SK-N-SH (cell line): ENCODE data around the gene EIF1. TPM values are rescaled to one million over a fixed set of nuclear protein-coding genes. Genes with fewer than 3 reads are reported as not detected.

Experiments used
- CTCF ChIA-PET: fragments of 300-600, 350-600 bp; formaldehyde crosslinking; extraction: SDS; loops from one replicate; lab custom pipeline; 2021; lab: Yijun Ruan, JAX
- POLR2A ChIA-PET: fragments of 350-600 bp; sonication (Branson Sonifier 250); formaldehyde crosslinking; extraction: SDS; loops from one replicate; lab custom pipeline; 2020; ENCODE audit warnings: antibody characterized with exemption, inconsistent platforms; lab: Yijun Ruan, JAX
- DNase-seq: peaks from one replicate; pipeline ENCODE4 v3.0.0; 2012
- H2AFZ ChIP-seq: fragments of 200-600 bp; sonication (generic); 2 replicates; pipeline ENCODE4 v1.8.1; 2016; ENCODE audit warnings: antibody characterized with exemption, mild to moderate bottlenecking, low read depth
- H3F3A ChIP-seq: fragments of 200-600 bp; sonication (generic); replicated peaks from 2 replicates; pipeline ENCODE3; 2016; ENCODE audit warnings: antibody characterized with exemption, mild to moderate bottlenecking; ENCODE audit not compliant: insufficient read depth
- H3K27ac ChIP-seq, 2 experiments: fragments of 200-500 bp in 1 of 2; fragments of 200-600 bp in 1 of 2; sonication (Bioruptor generic) in 1 of 2; sonication (generic), shearing (Covaris generic) in 1 of 2; 2 replicates each; pipeline versions ENCODE4 v1.5.1 to v1.6.1; 2014 to 2016; ENCODE audit warnings: low read depth in 2 of 2, inconsistent platforms in 1 of 2, low read length in 1 of 2, mild to moderate bottlenecking in 1 of 2, mixed read lengths in 1 of 2
- H3K27me3 ChIP-seq: fragments of 200-600 bp; sonication (generic), shearing (Covaris generic); 2 replicates; pipeline ENCODE4 v1.6.1; 2016; ENCODE audit warnings: mixed run types; ENCODE audit not compliant: insufficient read depth
- H3K36me3 ChIP-seq, 2 experiments: fragments of 200-500 bp in 1 of 2; fragments of 200-600 bp in 1 of 2; sonication (Bioruptor generic) in 1 of 2; sonication (generic) in 1 of 2; replicated peaks in 1 of 2; 2 replicates each; pipeline versions ENCODE3 to v1.5.1; 2014 to 2016; ENCODE audit warnings: low read length in 1 of 2, mild to moderate bottlenecking in 1 of 2; ENCODE audit not compliant: insufficient read depth in 2 of 2, control insufficient read depth in 1 of 2
- H3K4me1 ChIP-seq, 2 experiments: fragments of 200-500 bp in 1 of 2; fragments of 200-600 bp in 1 of 2; sonication (Bioruptor generic) in 1 of 2; sonication (generic), shearing (Covaris generic) in 1 of 2; 2 replicates each; pipeline versions ENCODE4 v1.5.1 to v1.6.1; 2014 to 2016; ENCODE audit warnings: low read depth in 1 of 2, low read length in 1 of 2, mixed run types in 1 of 2; ENCODE audit not compliant: insufficient read depth in 2 of 2, control insufficient read depth in 1 of 2
- H3K4me2 ChIP-seq: fragments of 200-600 bp; sonication (generic), shearing (Covaris generic); 2 replicates; pipeline ENCODE4 v1.6.1; 2017; ENCODE audit warnings: mixed run types
- H3K4me3 ChIP-seq, 2 experiments: fragments of 200-500 bp in 1 of 2; fragments of 200-600 bp in 1 of 2; sonication (Bioruptor generic) in 1 of 2; sonication (generic), shearing (Covaris generic) in 1 of 2; 2 replicates each; pipeline versions ENCODE4 v1.5.1 to v1.8.1; 2014 to 2016; ENCODE audit warnings: low read depth in 2 of 2, inconsistent platforms in 1 of 2, low read length in 1 of 2, mild to moderate bottlenecking in 1 of 2, mixed read lengths in 1 of 2, moderate library complexity in 1 of 2
- H3K79me2 ChIP-seq: fragments of 200-600 bp; sonication (generic); 2 replicates; pipeline ENCODE4 v1.8.1; 2017; ENCODE audit warnings: mild to moderate bottlenecking; ENCODE audit not compliant: insufficient read depth
- H3K9ac ChIP-seq: fragments of 200-600 bp; sonication (generic); 2 replicates; pipeline ENCODE4 v1.6.1; 2017; ENCODE audit warnings: mixed run types
- H3K9me2 ChIP-seq: fragments of 200-600 bp; sonication (generic); 2 replicates; pipeline ENCODE4 v1.6.1; 2017; ENCODE audit warnings: mixed run types
- H3K9me3 ChIP-seq: fragments of 200-600 bp; sonication (generic); 2 replicates; pipeline ENCODE4 v1.6.1; 2017; ENCODE audit warnings: mixed run types, mild to moderate bottlenecking, moderate library complexity
- H4K20me1 ChIP-seq: fragments of 200-600 bp; sonication (generic); 2 replicates; pipeline ENCODE4 v1.6.1; 2017; ENCODE audit warnings: mild to moderate bottlenecking, mixed run types; ENCODE audit not compliant: insufficient read depth
- CTCF ChIP-seq: fragments of 200-600 bp; sonication (generic); IDR thresholded peaks from 2 replicates; pipeline ENCODE4 v1.6.1; 2017; ENCODE audit warnings: antibody characterized with exemption, mild to moderate bottlenecking, moderate library complexity
- ELF1 ChIP-seq: IDR thresholded peaks from 2 replicates; pipeline ENCODE4 v1.4.0; 2012
- EP300 ChIP-seq, 2 experiments: IDR thresholded peaks; 2 replicates each; pipeline versions ENCODE4 v1.4.0 to v1.6.1; 2012; ENCODE audit warnings: borderline replicate concordance in 1 of 2, low read depth in 1 of 2, low read length in 1 of 2
- EZH2phosphoT487 ChIP-seq: fragments of 200-600 bp; sonication (generic); IDR thresholded peaks from 2 replicates; pipeline ENCODE4 v1.6.1; 2017; ENCODE audit warnings: low read depth, mixed run types, mild to moderate bottlenecking, antibody characterized with exemption, moderate library complexity, borderline replicate concordance
- FOSL2 ChIP-seq: IDR thresholded peaks from 2 replicates; pipeline ENCODE4 v1.4.0; 2012; ENCODE audit warnings: low read depth, mild to moderate bottlenecking, moderate library complexity, borderline replicate concordance
- GABPA ChIP-seq: IDR thresholded peaks from 2 replicates; pipeline ENCODE4 v1.4.0; 2012; ENCODE audit warnings: low read depth, mild to moderate bottlenecking
- JUND ChIP-seq: IDR thresholded peaks from 2 replicates; pipeline ENCODE4 v1.4.0; 2012
- MEF2A ChIP-seq: IDR thresholded peaks from 2 replicates; pipeline ENCODE4 v1.4.0; 2012; ENCODE audit warnings: low read depth, borderline replicate concordance
- NFIC ChIP-seq: IDR thresholded peaks from 2 replicates; pipeline ENCODE4 v1.4.0; 2012; ENCODE audit warnings: borderline replicate concordance
- PBX3 ChIP-seq: IDR thresholded peaks from 2 replicates; pipeline ENCODE4; 2012
- POLR2AphosphoS5 ChIP-seq: IDR thresholded peaks from 2 replicates; pipeline ENCODE4 v1.6.1; 2012; ENCODE audit warnings: low read depth, low read length
- REST ChIP-seq: IDR thresholded peaks from 2 replicates; pipeline ENCODE4 v1.6.1; 2012; ENCODE audit warnings: mild to moderate bottlenecking, low read depth, low read length, moderate library complexity
- RFX5 ChIP-seq: IDR thresholded peaks from 2 replicates; pipeline ENCODE4 v1.6.1; 2012; ENCODE audit warnings: mild to moderate bottlenecking, improper control_type of control experiment, low read length
- SIN3A ChIP-seq: IDR thresholded peaks from 2 replicates; pipeline ENCODE4 v1.6.1; 2012; ENCODE audit warnings: low read depth, mild to moderate bottlenecking, low read length, moderate library complexity, borderline replicate concordance
- TAF1 ChIP-seq: IDR thresholded peaks from 2 replicates; pipeline ENCODE4 v1.6.1; 2012; ENCODE audit warnings: low read depth, mild to moderate bottlenecking, low read length, moderate library complexity, borderline replicate concordance
- TCF12 ChIP-seq: IDR thresholded peaks from 2 replicates; pipeline ENCODE4 v1.4.0; 2012
- ZBTB33 ChIP-seq: IDR thresholded peaks from 2 replicates; pipeline ENCODE4 v1.4.0; 2012; ENCODE audit warnings: low read depth, borderline replicate concordance
- WGBS: methylation state at CpG from one replicate; pipeline ENCODE4 v1.1.6; 2017; ENCODE audit warnings: low lambda C conversion rate; 5-methylcytosine and 5-hydroxymethylcytosine counted together
- polyA plus RNA-seq, 3 experiments: library from polyadenylated mRNA; depleted of rRNA; stranded (reverse); fragments of >200 nt; gene quantifications; 2 replicates each; pipeline ENCODE4 v1.2.3, GENCODE V29; 2012

Gene EIF1
- polyA plus RNA-seq, 1 of the 3 experiments (the other 2 are of a cell fraction): 300 TPM

- no peaks in the 10 kb centered on the region for H3F3A ChIP-seq
- no peaks in the 10 kb centered on the region for H4K20me1 ChIP-seq
- H2AFZ ChIP-seq: no peak overlapping the region
- H3K9me2 ChIP-seq: no peaks in the 10 kb centered on the region
- H3K27me3 ChIP-seq: no peaks in the 10 kb centered on the region
- DNase-seq: no peak
- no peak overlapping the region for H3K27ac ChIP-seq
- H3K36me3 ChIP-seq: no peaks in the 10 kb centered on the region
- ChIA-PET POLR2A (interaction anchor here (1.7 kb wide), 1 partner anchor 21 kb away, joined by 4 read pairs; no protein-coding TSS in a partner anchor), CTCF (interaction anchor here (1.5 to 12.4 kb wide), 3 partner anchors 15 to 76 kb away, joined by 3 to 125 read pairs (median 8); partner anchors contain the start of gene JUP)
- no peaks in the 10 kb centered on the region for H3K79me2 ChIP-seq
- H3K4me1 ChIP-seq: peaks cover 0 to 3% of the 10 kb centered on the region in 2 experiments; a peak in 1 of 4 replicates
- no peaks in the 10 kb centered on the region for H3K9me3 ChIP-seq
- H3K4me2 ChIP-seq: peak overlapping the region; percentile 42; the same call in 1 of the 2 replicates
- H3K9ac ChIP-seq: no peak overlapping the region
- 20% methylated on average over 8 of the region's 8 CpGs for WGBS
- no peak for TF ChIP-seq CTCF
- TF ChIP-seq FOSL2: peak; percentile 32; the same call in 1 of the 2 replicates
- no peak overlapping the region for H3K4me3 ChIP-seq
Observed at GRCh38 chr17:41710472-41711090, 21.9 kb downstream of the EIF1 start.

- Histone ChIP-seq H3K27ac (no peak within 1 kb of the TSS), H3K4me1 (peaks cover 0 to 3% of the 10 kb centered on the region in 2 experiments; a peak in 1 of 4 replicates), H3K36me3 (no peaks in the 10 kb centered on the region), H3K4me2 (no peak within 1 kb of the TSS), H3K4me3 (no peak within 1 kb of the TSS), H3K79me2 (no peaks in the 10 kb centered on the region), H3K27me3 (no peaks in the 10 kb centered on the region), H2AFZ (no peak within 1 kb of the TSS), H3K9me2 (no peaks in the 10 kb centered on the region), H4K20me1 (no peaks in the 10 kb centered on the region), H3K9me3 (no peaks in the 10 kb centered on the region), H3K9ac (no peak within 1 kb of the TSS), H3F3A (no peaks in the 10 kb centered on the region)
- CTCF ChIA-PET: interaction anchor here (1.2 to 12.4 kb wide), 4 partner anchors 17 to 75 kb away, joined by 3 to 125 read pairs (median 3); partner anchors contain the start of gene JUP
- POLR2A ChIA-PET: interaction anchor here (0.6 to 0.7 kb wide), 2 partner anchors 16 to 19 kb away, joined by 3 to 4 read pairs; no protein-coding TSS in a partner anchor
- no peak for DNase-seq
- WGBS: 82% methylated on average over 12 of the region's 12 CpGs
- TF ChIP-seq ZBTB33: no peak
- TF ChIP-seq PBX3: no peak
- TF ChIP-seq REST: no peak
- TF ChIP-seq ELF1: no peak
- TF ChIP-seq SIN3A: no peak
- TF ChIP-seq TAF1: no peak
- TF ChIP-seq EZH2phosphoT487: no peak
- no peak for TF ChIP-seq MEF2A
- no peak for TF ChIP-seq RFX5
- no peak for TF ChIP-seq NFIC
- no peak for TF ChIP-seq TCF12
- TF ChIP-seq GABPA: no peak
- TF ChIP-seq POLR2AphosphoS5: no peak
- TF ChIP-seq EP300 (IDR thresholded peaks at IDR 0.05; ENCODE audit: borderline replicate concordance in 1 of 2, low read depth in 1 of 2, low read length in 1 of 2): no peak
- no peak for TF ChIP-seq JUND
Observed at GRCh38 chr17:41711669-41712400, 23.1 kb downstream of the EIF1 start, which contains the start of gene GAST. Gene GAST, plus strand, starts transcription at chr17:41712331. Its CDS starts 3,106 bp downstream, at chr17:41715437.
